Mammary epithelial cell (primary cell): ENCODE data around the gene TSPAN5.

Source experiments
- CTCF ChIP-seq, 2 donors: IDR thresholded peaks in 1 of 2; conservative IDR thresholded peaks in 1 of 2; 2 replicates each; pipeline ENCODE4 v1.5.1; 2011 to 2012; ENCODE audit warnings: inconsistent platforms in 2 of 2, low read length in 2 of 2, mild to moderate bottlenecking in 2 of 2, control low read depth in 1 of 2, low read depth in 1 of 2; ENCODE audit not compliant: insufficient read depth in 1 of 2; ENCODE audit errors: extremely low read depth in 1 of 2
- EZH2 ChIP-seq: IDR thresholded peaks from 2 replicates; pipeline ENCODE4 v1.6.1; 2012; ENCODE audit warnings: low read length, inconsistent platforms, borderline replicate concordance

GRCh38 chr4:98648602-98649001 is 9.8 kb downstream of the TSPAN5 start:
- TF ChIP-seq CTCF (conservative IDR thresholded peaks at IDR 0.05 in 1 of 2, IDR thresholded peaks at IDR 0.05 in 1 of 2; ENCODE audit: extremely low read depth in 1 of 2, insufficient read depth in 1 of 2, low read depth in 1 of 2, low read length in 2 of 2) (no peak), EZH2 (no peak)
